Measurements from ENCODE around the gene ITGBL1.

- TF ChIP-seq, protein P1, sequence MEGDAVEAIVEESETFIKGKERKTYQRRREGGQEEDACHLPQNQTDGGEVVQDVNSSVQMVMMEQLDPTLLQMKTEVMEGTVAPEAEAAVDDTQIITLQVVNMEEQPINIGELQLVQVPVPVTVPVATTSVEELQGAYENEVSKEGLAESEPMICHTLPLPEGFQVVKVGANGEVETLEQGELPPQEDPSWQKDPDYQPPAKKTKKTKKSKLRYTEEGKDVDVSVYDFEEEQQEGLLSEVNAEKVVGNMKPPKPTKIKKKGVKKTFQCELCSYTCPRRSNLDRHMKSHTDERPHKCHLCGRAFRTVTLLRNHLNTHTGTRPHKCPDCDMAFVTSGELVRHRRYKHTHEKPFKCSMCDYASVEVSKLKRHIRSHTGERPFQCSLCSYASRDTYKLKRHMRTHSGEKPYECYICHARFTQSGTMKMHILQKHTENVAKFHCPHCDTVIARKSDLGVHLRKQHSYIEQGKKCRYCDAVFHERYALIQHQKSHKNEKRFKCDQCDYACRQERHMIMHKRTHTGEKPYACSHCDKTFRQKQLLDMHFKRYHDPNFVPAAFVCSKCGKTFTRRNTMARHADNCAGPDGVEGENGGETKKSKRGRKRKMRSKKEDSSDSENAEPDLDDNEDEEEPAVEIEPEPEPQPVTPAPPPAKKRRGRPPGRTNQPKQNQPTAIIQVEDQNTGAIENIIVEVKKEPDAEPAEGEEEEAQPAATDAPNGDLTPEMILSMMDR (IDR thresholded peaks at IDR 0.05): no peak
- no peak for TF ChIP-seq POLR2A (IDR thresholded peaks at IDR 0.05)
These were observed 3.4 kb downstream of the ITGBL1 start for GRCh38 chr13:101455863-101456262.

Data from lower leg skin (tissue), 3 donors.